Subcutaneous adipose tissue (tissue), 4 donors: Measurements from ENCODE around the gene CD44. TPM values are rescaled to one million over a fixed set of nuclear protein-coding genes. Genes with fewer than 3 reads are reported as not detected.

ENCODE experiments used
- CTCF ChIP-seq: fragments of 450-650 bp; IDR thresholded peaks from one replicate; pipeline ENCODE4 v1.5.1; 2016; ENCODE audit warnings: low read depth, mild to moderate bottlenecking, control low read depth, antibody characterized with exemption, moderate library complexity
- total RNA-seq, 4 donors: library from RNA; depleted of rRNA; stranded (reverse); fragments of >200 nt; gene quantifications; one replicate each; pipeline ENCODE4 v1.1.0, GENCODE V29; 2016

Gene CD44
- total RNA-seq, 4 donors from 2014 or later: 103 to 438 (median 231) TPM

- TF ChIP-seq CTCF: no peak
These were observed 73.0 kb downstream of the CD44 start for GRCh38 chr11:35211952-35212351.

GRCh38 chr11:35214226-35214770 lies 75.3 kb downstream of the CD44 start:
- no peak for TF ChIP-seq CTCF

- TF ChIP-seq CTCF: no peak
These were observed 75.8 kb downstream of the CD44 start for GRCh38 chr11:35214792-35215193.

GRCh38 chr11:35215945-35216344 lies 77.0 kb downstream of the CD44 start:
- no peak for TF ChIP-seq CTCF

- TF ChIP-seq CTCF: no peak
These were observed 78.1 kb downstream of the CD44 start for GRCh38 chr11:35216962-35217678.

- no peak for TF ChIP-seq CTCF
These were observed 80.0 kb downstream of the CD44 start for GRCh38 chr11:35218956-35219355.

GRCh38 chr11:35223371-35223796 lies 84.4 kb downstream of the CD44 start:
- no peak for TF ChIP-seq CTCF
